Measurements from ENCODE around the gene INPP5A. TPM values are rescaled to one million over a fixed set of nuclear protein-coding genes. Genes with fewer than 3 reads are reported as not detected.

INPP5A gene
- total and polyA plus RNA-seq, 10 of the 15 experiments (the other 5 are each of a cell fraction or from before 2014, with no cell fraction given), result 0.52 to 15.0 (median 6.3) TPM

DNA sequence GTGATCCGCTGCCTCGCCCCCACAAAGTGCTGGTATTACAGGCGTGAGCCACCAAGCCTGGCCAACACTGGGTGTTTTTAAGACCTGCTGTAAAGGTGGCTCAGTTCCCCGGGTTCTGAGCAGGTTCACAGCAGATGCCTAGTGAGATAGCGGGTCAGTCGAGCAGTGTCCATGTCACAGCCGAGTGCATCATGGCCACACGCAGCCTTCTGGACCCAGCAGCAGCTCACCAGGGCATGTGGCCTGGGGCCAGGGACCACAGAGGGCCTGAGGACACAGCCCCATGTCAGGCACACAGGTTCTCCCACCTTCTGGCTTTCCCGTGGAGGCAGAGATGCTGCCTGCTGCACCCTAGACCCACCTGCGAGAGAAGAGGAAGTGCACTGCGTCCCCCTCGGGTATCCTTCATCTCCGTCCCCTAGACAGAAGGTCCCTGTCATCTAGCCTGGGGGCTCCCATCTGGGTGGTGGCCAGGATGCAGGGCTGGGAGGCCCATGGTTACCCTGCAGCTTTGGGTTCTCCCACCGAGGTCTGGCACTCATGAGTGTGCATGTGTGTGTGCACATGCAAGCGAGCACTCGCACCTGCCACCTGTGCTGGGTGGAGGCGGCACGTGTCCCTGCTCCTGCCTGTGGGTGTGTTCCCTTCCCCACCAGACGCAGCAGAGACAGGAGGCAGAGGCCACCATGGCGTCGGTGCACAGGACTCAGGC, 149.8 kb downstream of the INPP5A start:
- TF ChIP-seq DPF2 (IDR thresholded peaks at IDR 0.05) (no peak), RCOR1 (conservative IDR thresholded peaks at IDR 0.05; ENCODE audit: low read depth, low read length) (no peak), KAT2A (conservative IDR thresholded peaks at IDR 0.05; ENCODE audit: control insufficient read depth, low read depth, low read length) (no peak), ZNF24 (IDR thresholded peaks at IDR 0.05) (no peak)
- TF ChIP-seq, protein P1, sequence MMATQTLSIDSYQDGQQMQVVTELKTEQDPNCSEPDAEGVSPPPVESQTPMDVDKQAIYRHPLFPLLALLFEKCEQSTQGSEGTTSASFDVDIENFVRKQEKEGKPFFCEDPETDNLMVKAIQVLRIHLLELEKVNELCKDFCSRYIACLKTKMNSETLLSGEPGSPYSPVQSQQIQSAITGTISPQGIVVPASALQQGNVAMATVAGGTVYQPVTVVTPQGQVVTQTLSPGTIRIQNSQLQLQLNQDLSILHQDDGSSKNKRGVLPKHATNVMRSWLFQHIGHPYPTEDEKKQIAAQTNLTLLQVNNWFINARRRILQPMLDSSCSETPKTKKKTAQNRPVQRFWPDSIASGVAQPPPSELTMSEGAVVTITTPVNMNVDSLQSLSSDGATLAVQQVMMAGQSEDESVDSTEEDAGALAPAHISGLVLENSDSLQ (IDR thresholded peaks at IDR 0.05), result no peak
- FAIRE-seq, result no peak
- in situ Hi-C loops (cut with MboI), result no loop called here

More for the DNA sequence above, 149.8 kb downstream of the INPP5A start:
- ChIA-PET POLR2A (no interaction called here), CTCF (interaction anchor here (0.7 kb wide), 1 partner anchor 217 kb away, joined by 3 read pairs; no protein-coding TSS in a partner anchor), SMC1A (ENCODE audit: uncharacterized antibody, unreplicated experiment) (no interaction called here), RAD21 (ENCODE audit: unreplicated experiment) (no interaction called here)
- no peak for ATAC-seq
- H2AFZ ChIP-seq (ENCODE audit: control insufficient read depth, low read depth, low read length), result no peak overlapping the region
- H3K79me2 ChIP-seq (ENCODE audit: control insufficient read depth, insufficient read depth, low read length), result no peaks in the 10 kb centered on the region
- H3K27ac ChIP-seq (ENCODE audit: control insufficient read depth, insufficient read depth), result no peak overlapping the region
- no peaks in the 10 kb centered on the region; a peak in 1 of 4 replicates for H3K36me3 ChIP-seq (ENCODE audit: control insufficient read depth in 2 of 2, insufficient read depth in 2 of 2, low read length in 1 of 2)
- H3K4me1 ChIP-seq (ENCODE audit: control insufficient read depth, insufficient read depth, low read length), result no peaks in the 10 kb centered on the region
- H3K9me3 ChIP-seq (replicated peaks; ENCODE audit: control insufficient read depth, insufficient read depth, low read length), result no peaks in the 10 kb centered on the region; the same call in 2 of the 3 replicates
- H3K4me3 ChIP-seq, result no peak overlapping the region
- DNase-seq (ENCODE audit: low read depth, low spot score), result no peak
- no peak overlapping the region for H3K9ac ChIP-seq (ENCODE audit: control insufficient read depth, insufficient read depth, low read length)
- no peaks in the 10 kb centered on the region for H3K27me3 ChIP-seq (replicated peaks in 1 of 2; ENCODE audit: control insufficient read depth in 2 of 2, insufficient read depth in 2 of 2, low read length in 1 of 2)
- intact Hi-C loops (cut with micrococcal nuclease; ENCODE audit: unreplicated experiment), result no loop called here
- H3K4me2 ChIP-seq (ENCODE audit: control insufficient read depth, insufficient read depth), result no peak overlapping the region
- H4K20me1 ChIP-seq (ENCODE audit: control insufficient read depth, insufficient read depth), result no peaks in the 10 kb centered on the region
- BruUV-seq (replicated peaks), result no TSS peak
- 84% methylated on average over 21 of the region's 21 CpGs for WGBS (ENCODE audit: insufficient coverage, insufficient replicate concordance, low lambda C conversion rate, missing lambda C conversion rate)

Data from GM12878 (cell line).